Lower lobe of right lung (tissue), 2 donors: ENCODE measurements around the gene UGP2. TPM values are rescaled to one million over a fixed set of nuclear protein-coding genes. Genes with fewer than 3 reads are reported as not detected.
A peak's percentile ranks its signal among the peaks of the same experiment; 100 is the strongest.

Experiments used
- ATAC-seq, 2 donors: fragments of 200-7000 bp; cut with Tn5 transposase; one replicate each; pipeline ENCODE4 v1.9.1; 2020 to 2022; ENCODE audit warnings: mild to moderate bottlenecking in 2 of 2, moderate library complexity in 2 of 2
- DNase-seq: peaks from one replicate; pipeline ENCODE4 v3.0.0-alpha.2; 2020
- H3K27ac ChIP-seq: fragments of 200-600 bp; one replicate; pipeline ENCODE4 v1.8.0; 2022
- H3K27me3 ChIP-seq: fragments of 200-600 bp; one replicate; pipeline ENCODE4 v1.8.0; 2022; ENCODE audit warnings: low read depth
- H3K36me3 ChIP-seq: fragments of 200-600 bp; one replicate; pipeline ENCODE4 v1.8.0; 2022; ENCODE audit warnings: mild to moderate bottlenecking
- H3K4me1 ChIP-seq: fragments of 200-600 bp; one replicate; pipeline ENCODE4 v1.8.0; 2022
- H3K4me3 ChIP-seq: fragments of 200-600 bp; one replicate; pipeline ENCODE4 v1.8.0; 2022; ENCODE audit warnings: mild to moderate bottlenecking
- H3K9me3 ChIP-seq: fragments of 200-600 bp; one replicate; pipeline ENCODE4 v1.8.0; 2022
- intact Hi-C: fragments of 100-400 bp; cut with DNase I; formaldehyde crosslinking; loops from one replicate; pipeline ENCODE4 v1.11.0; 2022
- total RNA-seq: library from RNA; stranded (reverse); fragmentation: NEBNext Ultra II Directional; extraction: Animal tissue kit (Norgen Biotek cat#: 25700); gene quantifications from one replicate; pipeline ENCODE4 v1.2.1, GENCODE V29; 2021
- TF ChIP-seq, protein P1 (sequence below): fragments of 200-600 bp; IDR thresholded peaks from one replicate; pipeline ENCODE4 v1.8.0; 2022; ENCODE audit warnings: antibody characterized with exemption, mild to moderate bottlenecking
- donor health status: DM: no; HTN: yes; CAD: no; lungs with severe emphysema.

The UGP2 gene
- total RNA-seq, 1 donor from 2014 or later, result 144 TPM

DNA sequence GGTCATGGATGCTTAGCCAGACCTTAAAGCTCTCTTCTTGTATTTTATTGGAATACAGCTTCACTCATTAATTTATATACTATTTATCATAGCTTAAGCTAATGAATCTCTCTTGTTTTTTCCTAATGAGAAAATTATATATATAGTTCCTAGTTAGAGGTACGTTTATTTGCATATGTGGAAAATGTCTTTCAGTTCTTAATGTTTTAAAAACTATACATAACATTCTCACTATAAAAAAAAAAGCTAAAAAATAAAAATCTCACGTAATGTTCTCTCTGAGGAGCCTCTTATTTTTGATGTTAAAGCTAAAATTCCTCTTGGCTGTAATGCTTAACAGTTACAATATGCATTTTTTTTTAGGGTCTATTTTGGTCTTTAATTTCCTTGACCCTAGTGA is 16.6 kb downstream of the UGP2 start:
- TF ChIP-seq, protein P1, sequence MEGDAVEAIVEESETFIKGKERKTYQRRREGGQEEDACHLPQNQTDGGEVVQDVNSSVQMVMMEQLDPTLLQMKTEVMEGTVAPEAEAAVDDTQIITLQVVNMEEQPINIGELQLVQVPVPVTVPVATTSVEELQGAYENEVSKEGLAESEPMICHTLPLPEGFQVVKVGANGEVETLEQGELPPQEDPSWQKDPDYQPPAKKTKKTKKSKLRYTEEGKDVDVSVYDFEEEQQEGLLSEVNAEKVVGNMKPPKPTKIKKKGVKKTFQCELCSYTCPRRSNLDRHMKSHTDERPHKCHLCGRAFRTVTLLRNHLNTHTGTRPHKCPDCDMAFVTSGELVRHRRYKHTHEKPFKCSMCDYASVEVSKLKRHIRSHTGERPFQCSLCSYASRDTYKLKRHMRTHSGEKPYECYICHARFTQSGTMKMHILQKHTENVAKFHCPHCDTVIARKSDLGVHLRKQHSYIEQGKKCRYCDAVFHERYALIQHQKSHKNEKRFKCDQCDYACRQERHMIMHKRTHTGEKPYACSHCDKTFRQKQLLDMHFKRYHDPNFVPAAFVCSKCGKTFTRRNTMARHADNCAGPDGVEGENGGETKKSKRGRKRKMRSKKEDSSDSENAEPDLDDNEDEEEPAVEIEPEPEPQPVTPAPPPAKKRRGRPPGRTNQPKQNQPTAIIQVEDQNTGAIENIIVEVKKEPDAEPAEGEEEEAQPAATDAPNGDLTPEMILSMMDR, result no peak
- no peak for ATAC-seq
- Histone ChIP-seq H3K9me3 (no peaks in the 10 kb centered on the region), H3K4me1 (peaks cover 50% of the 10 kb centered on the region), H3K36me3 (peaks cover 68% of the 10 kb centered on the region), H3K27me3 (no peaks in the 10 kb centered on the region), H3K27ac (no peak overlapping the region), H3K4me3 (no peak overlapping the region)
- DNase-seq, result no peak
- intact Hi-C loops, result no loop called here

DNA sequence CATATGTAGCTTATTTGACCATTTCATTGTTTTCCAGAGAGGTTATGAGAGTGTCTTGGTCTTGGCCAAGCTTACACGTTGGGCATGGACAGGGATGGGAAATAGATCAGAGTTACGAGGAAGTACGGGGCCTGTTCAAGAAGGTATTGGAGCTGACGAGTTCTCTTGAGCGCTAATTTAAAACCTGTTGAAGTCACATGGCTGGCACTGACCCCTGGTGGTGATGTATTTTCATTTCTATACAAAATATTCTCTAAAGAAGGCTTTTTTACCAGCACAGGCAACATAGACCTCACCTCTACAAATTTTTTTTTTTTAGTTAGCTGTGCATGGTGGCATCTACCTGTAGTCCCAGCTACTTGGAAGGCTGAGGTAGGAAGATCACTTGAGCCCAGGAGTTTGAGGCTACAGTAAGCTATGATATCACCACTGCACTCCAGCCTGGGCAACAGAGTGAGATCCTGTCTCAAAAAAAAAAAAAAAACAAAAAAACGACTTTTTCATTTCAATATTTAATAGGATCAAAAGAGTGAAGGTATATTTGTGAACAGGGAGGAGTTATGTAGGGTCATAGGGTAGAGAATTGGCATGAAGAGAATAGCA is 19.6 kb downstream of the UGP2 start:
- peak; percentile 78 to 82 for ATAC-seq
- Histone ChIP-seq H3K4me3 (no peak overlapping the region), H3K27me3 (no peaks in the 10 kb centered on the region), H3K9me3 (no peaks in the 10 kb centered on the region), H3K4me1 (peaks cover 32% of the 10 kb centered on the region), H3K27ac (no peak overlapping the region), H3K36me3 (peaks cover 87% of the 10 kb centered on the region)
- DNase-seq, result no peak
- intact Hi-C loops, result no loop called here
- TF ChIP-seq, protein P1, result peak; percentile 57

DNA sequence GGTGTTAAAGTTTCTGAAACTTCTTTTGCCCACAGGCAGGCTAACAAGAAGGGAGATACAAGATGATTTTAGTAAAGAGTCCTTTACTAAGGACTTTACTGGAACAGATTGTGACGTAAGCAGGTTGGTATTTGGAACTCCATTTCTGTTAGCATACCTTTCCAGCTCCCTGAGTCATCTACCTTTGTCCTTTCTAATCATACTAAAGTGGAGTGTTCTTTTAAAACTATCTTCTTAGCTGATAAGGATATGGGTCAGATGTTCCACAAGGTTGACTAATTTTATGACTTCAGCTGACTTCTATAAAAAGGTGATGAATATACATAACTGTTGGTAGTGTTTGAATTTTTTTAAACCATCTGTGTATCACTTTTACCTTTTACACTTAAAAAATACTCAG is 21.1 kb downstream of the UGP2 start:
- H3K4me3 ChIP-seq, result no peak overlapping the region
- H3K9me3 ChIP-seq, result no peaks in the 10 kb centered on the region
- H3K27me3 ChIP-seq, result no peaks in the 10 kb centered on the region
- TF ChIP-seq, protein P1, result no peak
- intact Hi-C loops, result no loop called here
- H3K4me1 ChIP-seq, result peaks cover 35% of the 10 kb centered on the region
- DNase-seq, result no peak
- H3K36me3 ChIP-seq, result peaks cover 72% of the 10 kb centered on the region
- peak; percentile 81 to 87 for ATAC-seq
- H3K27ac ChIP-seq, result peak overlapping the region; percentile 42

DNA sequence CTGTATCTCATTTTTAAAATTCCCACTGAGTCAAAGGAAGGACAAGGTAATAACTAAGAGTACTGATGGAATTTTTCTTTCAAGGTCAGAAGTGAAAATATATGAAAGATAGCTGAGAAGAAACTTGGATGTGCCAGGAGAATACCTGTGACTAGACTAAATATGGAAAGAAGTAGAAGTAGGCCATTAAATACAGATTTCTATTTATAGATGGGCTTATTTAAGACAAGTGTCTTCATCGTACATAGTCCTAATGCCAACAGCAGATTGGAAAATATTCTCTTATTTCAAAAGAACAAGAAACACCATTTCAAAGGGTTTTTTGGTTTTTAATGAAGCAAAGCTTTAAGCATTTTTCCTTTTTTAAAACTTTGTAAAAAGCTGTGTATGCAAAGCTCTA is 22.0 kb downstream of the UGP2 start:
- TF ChIP-seq, protein P1, result no peak
- Histone ChIP-seq H3K27ac (no peak overlapping the region), H3K36me3 (peaks cover 63% of the 10 kb centered on the region), H3K27me3 (no peaks in the 10 kb centered on the region), H3K4me1 (peaks cover 35% of the 10 kb centered on the region), H3K4me3 (no peak overlapping the region), H3K9me3 (no peaks in the 10 kb centered on the region)
- no peak for ATAC-seq
- DNase-seq, result no peak
- intact Hi-C loops, result no loop called here

DNA sequence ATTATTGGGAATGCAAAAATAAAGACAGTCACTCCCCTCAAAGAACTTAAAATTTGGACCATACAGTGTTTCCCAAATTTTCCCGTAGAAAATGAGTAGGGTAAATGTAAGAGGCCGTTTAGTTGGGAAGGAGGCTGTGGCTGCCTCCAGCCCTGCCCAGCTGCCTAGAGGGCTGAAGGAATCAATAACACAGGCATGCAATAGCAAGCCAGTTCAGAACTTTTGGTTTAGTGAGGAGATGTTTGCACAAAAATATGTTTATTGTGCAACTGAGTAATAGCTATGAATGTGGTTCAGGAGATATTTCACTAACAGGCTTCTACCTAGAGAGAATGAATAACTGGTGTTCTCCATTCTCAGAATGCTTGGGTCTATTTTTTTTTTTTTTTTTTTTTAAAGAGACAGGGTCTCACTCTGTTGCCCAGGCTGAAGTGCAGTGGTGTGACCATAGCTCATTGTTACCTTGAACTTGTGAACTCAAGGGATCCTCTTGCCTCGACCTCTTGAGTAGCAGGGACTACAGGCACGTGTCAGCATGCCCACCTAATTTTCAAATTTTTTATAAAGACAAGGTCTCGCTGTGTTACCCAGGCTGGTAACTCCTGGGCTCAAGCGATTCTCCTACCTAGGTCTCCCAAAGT is 23.6 kb downstream of the UGP2 start:
- intact Hi-C loops, result no loop called here
- no peak for ATAC-seq
- H3K4me3 ChIP-seq, result no peak overlapping the region

More for the DNA sequence above, 23.6 kb downstream of the UGP2 start:
- Histone ChIP-seq H3K4me1 (peaks cover 35% of the 10 kb centered on the region), H3K27me3 (no peaks in the 10 kb centered on the region), H3K9me3 (no peaks in the 10 kb centered on the region), H3K36me3 (peaks cover 48% of the 10 kb centered on the region), H3K27ac (no peak overlapping the region)
- TF ChIP-seq, protein P1, result no peak
- no peak for DNase-seq
